Hematopoietic multipotent progenitor cell treated with erythropoietin and hydrocortisone succinate and interleukin-3 and kit ligand, for 17 days (in vitro differentiated cells): ENCODE data around the gene CDS2.

ENCODE experiments used
- DNase-seq: peaks from one replicate; pipeline ENCODE4 v3.0.0-alpha.2; 2015; ENCODE audit warnings: low spot score

Gene CDS2

GRCh38 chr20:5181958-5182357 lies 55.1 kb downstream of the CDS2 start:
- no peak for DNase-seq

- DNase-seq = no peak
Measured at GRCh38 chr20:5182615-5183254, 55.9 kb downstream of the CDS2 start.

DNA sequence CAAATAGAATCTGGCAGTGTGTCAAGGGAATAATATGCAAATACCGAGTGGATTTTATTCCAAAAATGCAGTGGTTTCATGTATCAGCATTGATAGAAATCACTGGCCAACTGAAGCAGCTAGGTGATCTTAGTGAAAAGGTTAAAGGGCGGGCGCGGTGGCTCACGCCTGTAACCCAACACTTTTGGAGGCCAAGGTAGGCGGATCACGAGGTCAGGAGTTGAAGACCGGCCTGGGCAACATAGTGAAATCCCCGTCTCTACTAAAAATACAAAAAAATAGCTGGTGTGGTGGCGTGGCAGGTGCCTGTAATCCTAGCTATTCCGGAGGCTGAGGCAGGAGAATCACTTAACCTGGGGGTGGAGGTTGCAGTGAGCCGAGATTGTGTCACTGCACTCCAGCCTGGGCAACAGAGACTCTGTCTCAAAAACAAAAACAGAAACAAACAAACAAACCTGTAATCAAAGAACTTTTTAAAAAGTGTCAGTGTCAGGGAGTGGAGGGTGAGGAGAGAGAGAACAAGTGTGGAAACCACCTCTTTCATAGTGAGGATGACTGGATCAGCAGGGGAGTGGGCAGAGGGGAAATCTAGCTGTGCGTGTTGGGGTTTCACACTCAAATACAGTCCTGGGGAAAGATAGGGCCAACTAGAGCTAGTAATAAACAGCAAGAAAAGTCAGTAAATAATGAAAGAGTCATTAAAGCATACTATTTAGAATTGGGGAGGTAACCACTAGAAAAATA lies 57.1 kb downstream of the CDS2 start:
- no peak for DNase-seq

GRCh38 chr20:5184684-5185083 lies 57.9 kb downstream of the CDS2 start:
- DNase-seq = no peak

DNA sequence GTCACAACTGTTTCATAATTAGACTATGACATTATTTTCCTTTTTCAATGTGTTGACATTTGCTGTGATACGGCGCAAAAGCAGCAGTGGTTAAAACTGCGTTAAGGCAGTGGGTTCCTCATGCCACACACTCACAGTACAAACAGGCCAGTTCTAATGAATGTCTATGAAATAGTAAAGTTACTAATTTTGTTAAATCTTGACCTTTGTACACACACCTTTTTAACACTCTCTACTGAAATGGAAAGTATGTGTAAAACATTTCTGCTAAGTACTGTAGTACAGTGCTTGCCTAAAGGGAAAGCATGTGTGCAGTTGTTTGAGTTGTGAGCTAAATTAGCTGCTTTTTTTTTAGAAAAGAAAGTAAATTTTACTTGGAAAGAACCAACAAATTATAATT lies 60.3 kb downstream of the CDS2 start:
- DNase-seq = no peak

- no peak for DNase-seq
Measured at GRCh38 chr20:5188736-5189135, 61.9 kb downstream of the CDS2 start.

DNA sequence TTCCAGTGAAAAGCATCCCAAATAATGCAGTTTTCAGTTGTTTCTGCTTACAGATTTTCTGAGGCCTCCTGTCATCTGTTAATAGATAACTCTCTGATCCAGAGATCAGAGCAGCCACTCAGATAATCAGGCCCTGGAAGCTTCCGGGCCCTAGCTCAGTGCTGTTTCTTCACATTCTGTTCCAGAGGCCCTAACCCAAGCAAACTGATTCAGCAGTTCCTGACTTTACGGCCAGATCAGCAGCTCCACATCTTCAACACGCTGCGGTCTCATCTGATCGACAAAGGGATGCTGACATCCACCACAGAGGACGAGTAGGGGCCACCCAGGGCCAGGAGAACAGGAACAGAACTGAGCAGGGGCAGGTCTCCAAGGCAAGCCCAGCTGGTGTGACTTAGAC lies 63.1 kb downstream of the CDS2 start:
- DNase-seq = no peak

- no peak for DNase-seq
Measured at GRCh38 chr20:5190444-5190843, 63.6 kb downstream of the CDS2 start.

DNA sequence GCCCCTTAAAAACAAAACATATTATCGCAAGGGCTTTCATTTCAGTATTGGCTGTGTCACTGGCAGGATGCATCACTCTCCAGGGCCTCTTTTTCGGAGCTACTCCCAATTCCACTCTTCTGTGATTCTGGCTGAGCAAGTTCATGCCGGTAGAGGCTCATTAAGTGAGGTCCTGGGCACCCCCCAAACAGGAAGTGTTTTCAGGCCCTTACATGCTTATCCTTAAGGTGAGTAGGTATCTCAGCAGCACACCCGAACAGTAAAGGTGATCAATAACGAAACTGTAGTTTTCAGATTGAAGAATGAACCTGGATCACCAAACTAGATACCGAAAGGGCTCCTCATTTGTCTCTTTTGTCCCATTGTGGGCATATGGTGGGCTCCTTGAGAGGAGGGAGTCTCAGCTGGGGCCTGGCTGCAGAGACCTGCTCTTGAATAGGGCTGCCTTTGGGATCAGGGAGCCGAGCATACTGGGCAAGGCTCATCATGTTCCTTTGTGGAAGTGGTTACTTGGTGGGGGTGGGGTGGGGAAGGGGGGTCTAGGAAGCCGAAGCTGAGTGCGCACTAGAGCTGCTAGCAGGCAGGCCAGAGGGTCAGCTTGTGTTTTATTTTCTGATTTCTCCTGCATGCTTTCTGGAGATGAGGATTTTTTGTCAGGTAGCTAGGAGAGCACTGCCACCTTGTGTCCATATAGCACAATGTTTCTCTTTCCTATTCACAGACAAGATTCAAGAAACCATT lies 65.2 kb downstream of the CDS2 start:
- peak; percentile 83 for DNase-seq

DNA sequence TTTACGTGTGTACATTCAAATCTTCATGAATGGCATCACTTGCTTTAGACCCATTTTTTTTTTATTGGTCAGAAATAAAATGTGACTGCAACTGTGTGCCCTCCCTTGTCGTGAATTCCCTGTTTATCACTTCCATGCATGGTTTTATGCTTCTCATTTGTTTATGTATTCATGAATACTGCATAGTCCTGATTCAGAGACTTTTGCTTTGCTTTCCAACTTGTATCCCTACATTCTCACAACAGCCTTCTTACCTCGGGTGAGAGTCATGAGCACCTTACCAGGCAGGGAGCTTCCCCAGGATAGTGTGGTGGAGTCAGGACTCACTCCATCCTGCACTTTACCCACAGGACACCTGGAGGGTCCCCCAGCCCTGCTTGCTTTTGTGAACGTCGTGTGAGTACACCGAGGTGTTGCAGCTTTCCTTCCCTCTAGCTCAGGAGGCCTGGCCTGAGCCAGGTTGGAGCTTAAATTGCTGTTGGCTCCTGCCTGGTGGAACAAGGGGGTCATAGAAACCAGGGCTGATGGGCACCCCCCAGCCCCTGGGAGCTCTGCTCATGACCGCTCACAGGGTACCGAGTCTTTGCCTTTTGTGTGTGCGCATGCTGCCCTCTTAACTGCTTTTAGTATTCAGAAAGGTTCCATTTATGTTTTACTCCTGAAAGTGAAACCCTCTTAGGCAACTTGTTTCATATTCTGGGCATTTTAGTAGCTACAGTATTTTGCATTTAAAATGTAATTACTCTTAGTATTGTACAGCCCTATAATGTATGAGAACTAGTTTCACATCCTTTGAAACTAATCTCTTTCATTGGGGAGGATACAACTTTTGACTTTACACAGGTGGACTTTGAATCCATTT lies 66.0 kb downstream of the CDS2 start:
- DNase-seq = no peak

GRCh38 chr20:5195655-5196054 lies 68.8 kb downstream of the CDS2 start:
- DNase-seq = no peak

- DNase-seq = no peak
Measured at GRCh38 chr20:5196149-5196548, 69.3 kb downstream of the CDS2 start.

DNA sequence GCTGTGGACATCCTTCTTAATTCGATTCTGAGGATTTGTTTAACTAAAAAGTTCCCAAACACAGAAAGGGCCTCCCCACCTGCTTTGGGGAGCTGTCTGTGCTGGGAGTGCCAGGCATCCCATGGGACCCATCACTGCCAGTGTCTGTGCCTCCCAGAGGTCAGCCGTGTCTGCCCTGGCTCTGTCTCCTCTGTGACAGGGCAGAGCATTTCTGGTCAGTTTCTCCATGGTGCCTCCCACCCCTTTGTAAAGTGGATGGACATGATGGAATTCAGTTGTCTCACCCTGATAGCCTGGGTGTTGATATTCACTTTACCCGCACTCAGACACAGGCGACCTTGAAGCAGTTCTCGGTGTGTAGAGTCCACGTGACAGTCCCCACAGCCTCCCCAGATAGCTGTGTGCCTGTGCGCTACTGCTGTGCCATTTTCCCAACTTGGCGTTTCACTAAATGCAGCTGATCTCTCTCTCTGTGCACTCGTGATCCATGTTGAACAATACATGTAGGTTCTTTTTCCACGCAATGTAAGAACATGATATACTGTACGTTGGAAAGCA lies 70.5 kb downstream of the CDS2 start:
- DNase-seq = no peak

- DNase-seq = no peak
Measured at GRCh38 chr20:5197847-5198650, 71.2 kb downstream of the CDS2 start.

- no peak for DNase-seq
Measured at GRCh38 chr20:5198651-5198924, 71.8 kb downstream of the CDS2 start.

- no peak for DNase-seq
Measured at GRCh38 chr20:5203380-5203779, 76.6 kb downstream of the CDS2 start.

GRCh38 chr20:5205348-5206210 lies 78.8 kb downstream of the CDS2 start:
- peak; percentile 69 for DNase-seq

- DNase-seq = no peak
Measured at GRCh38 chr20:5207138-5207537, 80.3 kb downstream of the CDS2 start.

DNA sequence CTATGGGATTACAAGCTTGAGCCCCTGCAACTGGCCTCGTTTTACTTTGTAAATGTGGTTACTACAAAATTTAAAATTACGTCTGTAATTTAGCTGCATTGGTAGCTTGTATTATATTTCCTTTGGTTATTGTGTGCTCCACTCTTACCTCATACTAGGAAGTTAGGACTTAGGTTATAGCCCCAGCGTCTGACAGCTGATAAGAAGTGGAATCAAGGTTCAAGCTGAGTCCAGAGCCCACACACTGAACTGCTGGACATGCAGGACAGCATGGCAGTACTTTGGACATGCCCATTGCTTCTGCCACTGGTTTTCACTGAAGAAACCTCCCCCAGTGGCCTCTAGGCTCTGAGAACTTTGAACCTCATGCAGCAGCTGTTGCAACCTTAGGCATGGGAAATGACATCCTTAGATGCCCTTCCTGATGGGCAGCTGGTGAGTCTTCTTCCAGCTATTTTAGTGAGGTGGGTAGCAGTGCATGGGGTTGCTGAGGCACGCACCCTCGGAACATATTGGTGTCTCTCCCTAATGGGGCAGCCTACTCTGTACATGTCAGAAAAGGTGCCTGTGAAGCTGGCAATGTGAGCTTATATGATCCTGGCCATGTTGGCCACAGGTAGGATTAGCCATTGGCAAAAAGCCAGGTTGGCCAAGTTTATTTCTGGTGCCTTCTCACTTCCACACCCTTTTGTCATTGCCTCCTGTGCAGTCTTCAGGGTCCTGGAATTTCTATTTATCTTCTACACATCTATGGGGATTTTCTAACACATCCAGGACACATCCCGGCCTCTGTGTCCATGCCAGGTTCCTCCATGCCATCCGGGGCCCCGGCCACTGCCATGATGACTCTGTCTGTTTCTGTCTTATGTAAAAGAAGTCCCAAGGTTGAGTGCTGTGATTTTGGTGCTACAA lies 85.3 kb downstream of the CDS2 start:
- no peak for DNase-seq
